Kidney glomerular epithelial cell (primary cell): Measurements from ENCODE around the gene MCRIP1.
"Not testable (repeated sequence)": the region's sequence is repeated elsewhere in the genome, so short reads cannot be mapped to it uniquely, and the experiment has no call there.

Experiments used
- DNase-seq: peaks from one replicate; lab custom pipeline; 2025; lab: John Stamatoyannopoulos, UW

The MCRIP1 gene

GRCh38 chr17:81840826-81841778 lies 8.0 kb upstream of the MCRIP1 start:
- DNase-seq, result no peak

GRCh38 chr17:81840059-81840458 lies 7.0 kb upstream of the MCRIP1 start:
- DNase-seq, result not testable (repeated sequence)

GRCh38 chr17:81839301-81839700 lies 6.2 kb upstream of the MCRIP1 start:
- no peak for DNase-seq

- DNase-seq, result no peak
These were observed 5.7 kb upstream of the MCRIP1 start for GRCh38 chr17:81838753-81839255.

- no peak for DNase-seq
These were observed 4.5 kb upstream of the MCRIP1 start for GRCh38 chr17:81837641-81838040.

GRCh38 chr17:81834831-81835267 lies 1.8 kb upstream of the MCRIP1 start, which contains the start of gene PPP1R27:
TSS of gene PPP1R27 (minus strand) at chr17:81835050. CDS start at chr17:81834953, 97 bp downstream.
- no peak for DNase-seq

DNA sequence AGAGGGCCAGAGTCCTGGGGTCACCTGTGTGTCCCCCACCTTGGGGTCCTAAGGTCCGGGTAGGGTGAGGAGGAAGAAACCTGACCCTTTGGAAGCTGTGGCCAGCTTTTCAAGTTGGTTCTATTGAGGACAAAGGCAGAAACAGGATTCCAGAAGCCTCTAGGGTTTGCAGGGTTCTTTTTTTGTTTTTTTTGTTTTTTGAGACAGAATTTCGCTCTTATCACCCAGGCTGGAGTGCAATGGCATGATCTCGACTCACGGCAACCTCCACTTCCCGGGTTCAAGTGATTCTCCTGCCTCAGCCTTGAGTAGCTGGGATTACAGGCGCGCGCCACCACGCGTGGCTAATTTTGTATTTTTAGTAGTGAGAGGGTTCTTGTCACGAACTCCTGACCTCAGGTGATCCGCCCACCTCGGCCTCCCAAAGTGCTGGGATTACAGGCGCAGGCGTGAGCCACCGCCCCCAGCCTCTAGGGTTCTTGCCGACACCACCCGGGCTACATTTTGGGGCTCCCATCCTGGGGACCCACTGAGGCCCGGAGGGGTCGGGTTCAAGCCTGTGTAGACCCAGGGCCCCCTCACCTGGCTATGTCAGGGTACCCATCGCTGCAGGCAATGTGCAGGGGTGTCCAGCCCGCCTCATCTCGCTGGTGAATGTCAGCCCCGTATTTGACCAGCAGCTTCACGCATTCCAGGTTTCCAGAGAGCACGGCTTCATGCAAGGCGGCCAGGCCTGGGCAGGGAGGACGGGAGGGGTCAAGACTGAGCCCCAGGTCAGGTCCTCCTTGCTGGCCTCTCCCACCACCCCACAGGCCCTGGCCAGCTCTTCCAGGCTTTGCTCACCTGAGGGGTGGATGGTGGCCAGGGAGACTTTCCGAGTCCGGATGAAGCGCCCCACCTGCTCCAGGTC lies 1.1 kb upstream of the MCRIP1 start:
- DNase-seq, result no peak

DNA sequence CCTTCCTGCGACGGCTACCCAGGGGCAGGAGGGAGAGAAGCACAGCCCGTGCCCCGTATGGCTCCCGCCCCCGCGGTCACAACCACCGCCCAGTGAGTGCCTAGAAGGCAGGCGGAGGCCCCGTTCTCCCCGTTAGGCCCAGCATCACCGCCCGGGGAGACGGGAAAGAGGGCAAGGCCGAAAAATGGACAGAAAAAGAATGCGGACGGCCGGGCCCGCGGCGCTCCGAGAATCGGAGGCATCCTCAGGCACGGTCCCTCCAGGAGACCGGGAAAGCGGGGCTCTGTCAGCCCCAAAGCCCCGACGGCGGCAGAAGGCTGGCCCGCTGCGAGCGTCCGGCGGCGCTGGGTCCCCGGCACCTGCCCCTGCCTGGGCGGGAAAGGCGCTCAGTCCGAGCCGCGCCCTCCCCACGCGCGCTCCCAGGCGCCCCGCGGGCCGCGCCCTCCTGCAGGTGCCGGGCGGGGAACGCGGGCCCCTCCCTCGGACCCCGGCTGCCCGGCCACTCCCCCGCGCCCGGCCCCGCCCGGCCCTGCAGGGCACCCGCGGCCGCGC lies 407 bp downstream of the MCRIP1 start:
- peak; percentile 3 for DNase-seq

GRCh38 chr17:81831957-81832607 lies 1.0 kb downstream of the MCRIP1 start:
- DNase-seq, result no peak

DNA sequence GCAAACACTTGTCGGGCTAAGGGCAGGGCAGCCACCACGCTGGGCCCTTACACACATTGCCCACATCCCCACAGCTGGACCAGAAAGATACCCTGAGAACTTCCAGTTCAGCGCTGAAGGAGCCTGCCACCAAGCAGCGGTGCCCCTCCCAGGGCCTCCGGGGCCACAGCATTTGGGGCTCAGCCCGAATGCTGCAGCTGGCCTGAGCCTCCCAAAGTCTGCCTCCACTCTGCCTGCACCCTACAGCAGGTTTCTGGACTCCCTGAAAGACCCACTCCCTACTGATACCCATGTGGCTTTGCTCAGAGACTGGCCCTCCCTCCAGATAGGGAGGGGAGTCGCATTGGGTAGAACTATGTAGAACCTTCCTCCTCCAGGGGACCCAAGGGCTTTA lies 1.5 kb downstream of the MCRIP1 start:
- DNase-seq, result no peak

- no peak for DNase-seq
These were observed 3.2 kb downstream of the MCRIP1 start for GRCh38 chr17:81829858-81830257.

GRCh38 chr17:81828656-81829055 lies 4.4 kb downstream of the MCRIP1 start:
- DNase-seq, result no peak

DNA sequence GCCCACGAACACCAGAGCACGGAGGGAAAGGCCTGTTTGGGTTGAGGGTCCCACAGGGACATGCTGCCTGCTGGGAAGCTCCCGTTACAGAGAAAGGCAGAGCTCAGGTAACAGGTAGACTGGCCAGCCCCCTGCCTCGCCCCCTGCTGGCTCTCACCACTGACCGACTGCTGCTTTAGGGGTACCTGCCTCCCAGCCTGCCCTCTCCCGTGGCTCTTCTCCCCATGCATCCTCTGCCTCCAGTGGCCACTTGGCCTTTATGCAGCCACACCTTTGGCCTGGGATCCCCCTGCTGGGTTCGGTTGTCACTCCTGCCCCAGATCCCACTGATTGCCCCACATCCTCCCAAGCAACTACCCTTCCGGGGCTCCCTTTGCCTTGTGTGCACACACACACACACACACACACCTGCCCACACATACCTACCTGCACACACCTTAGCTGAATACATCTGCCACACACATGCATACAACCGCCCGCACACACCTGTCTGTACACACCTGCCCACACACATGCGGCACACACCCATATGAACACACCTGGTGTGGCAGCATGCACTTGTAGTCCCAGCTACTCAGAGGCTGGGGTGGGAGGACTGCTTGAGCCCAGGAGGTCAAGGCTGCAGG lies 7.1 kb downstream of the MCRIP1 start:
- no peak for DNase-seq

DNA sequence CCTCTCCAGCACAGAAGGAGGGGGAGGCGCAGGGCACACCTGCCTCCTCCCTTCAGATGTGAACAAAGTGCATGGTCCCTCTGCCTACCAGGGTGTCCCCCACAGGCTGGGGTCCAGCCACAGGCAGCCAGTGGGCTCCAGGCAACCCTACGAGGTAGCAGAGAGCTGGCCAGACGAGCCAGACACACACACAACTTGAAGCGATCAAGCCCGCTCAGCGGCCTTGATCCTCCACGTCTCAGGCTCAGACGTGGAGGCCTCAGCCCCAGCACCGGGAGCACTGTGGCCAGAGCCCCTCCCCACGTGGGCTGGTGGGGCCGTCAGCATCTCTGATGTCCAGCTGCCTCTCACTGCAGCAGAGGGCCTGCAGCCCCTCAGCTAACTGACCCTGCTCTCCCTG lies 8.5 kb downstream of the MCRIP1 start:
- DNase-seq, result no peak

DNA sequence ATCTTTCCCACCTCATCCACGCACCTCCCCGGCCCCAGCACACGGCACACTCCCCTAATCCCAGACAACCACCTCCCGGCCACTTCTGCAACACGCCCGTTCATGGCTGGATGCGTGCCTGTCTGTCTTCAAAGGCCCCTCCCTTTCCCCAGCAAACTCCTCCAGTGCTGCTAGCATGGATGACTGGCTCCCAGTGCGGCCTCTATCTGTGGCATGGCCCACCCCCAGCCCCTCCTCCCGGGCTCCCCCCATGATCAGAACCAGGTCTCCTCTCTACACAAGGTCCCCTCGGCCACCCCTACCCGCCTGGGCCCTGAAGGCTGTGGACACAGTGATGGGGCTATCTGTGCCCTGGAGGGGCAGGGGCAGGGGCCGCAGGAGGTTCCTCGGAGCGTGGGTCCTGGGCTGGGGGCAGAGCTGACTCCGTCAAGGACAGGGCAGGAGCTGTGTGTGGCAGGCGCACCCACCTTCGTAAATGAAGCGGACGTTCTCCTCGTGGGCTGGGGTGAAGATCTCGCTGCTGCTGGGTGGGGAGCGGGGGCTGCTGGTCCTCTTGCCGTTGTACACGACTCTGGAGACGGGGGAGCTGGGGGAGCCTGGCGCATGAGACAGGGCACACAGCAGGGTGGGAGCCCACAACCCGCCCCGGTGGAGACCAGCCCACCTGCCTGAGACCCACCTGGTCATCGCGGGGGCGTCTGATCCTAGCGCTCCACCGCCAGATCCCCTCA lies 9.1 kb downstream of the MCRIP1 start:
- no peak for DNase-seq

GRCh38 chr17:81822996-81823819 lies 9.9 kb downstream of the MCRIP1 start:
- no peak for DNase-seq

DNA sequence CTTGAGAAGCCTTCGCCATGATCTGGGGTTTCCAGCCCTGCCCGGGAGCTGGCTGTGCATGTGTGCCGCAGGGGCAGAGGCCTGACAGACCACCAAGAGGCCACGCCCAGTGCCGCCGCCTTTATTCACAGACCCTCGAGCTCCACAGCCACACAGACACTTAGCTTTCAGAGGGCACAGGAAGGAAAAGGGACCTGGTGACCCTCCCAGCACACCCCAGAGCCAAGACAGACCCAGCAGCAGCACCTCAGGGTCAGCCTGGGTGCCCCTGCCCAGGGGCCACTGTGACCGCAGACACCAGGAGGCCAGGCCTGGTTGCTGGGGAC lies 10.8 kb downstream of the MCRIP1 start:
- no peak for DNase-seq

DNA sequence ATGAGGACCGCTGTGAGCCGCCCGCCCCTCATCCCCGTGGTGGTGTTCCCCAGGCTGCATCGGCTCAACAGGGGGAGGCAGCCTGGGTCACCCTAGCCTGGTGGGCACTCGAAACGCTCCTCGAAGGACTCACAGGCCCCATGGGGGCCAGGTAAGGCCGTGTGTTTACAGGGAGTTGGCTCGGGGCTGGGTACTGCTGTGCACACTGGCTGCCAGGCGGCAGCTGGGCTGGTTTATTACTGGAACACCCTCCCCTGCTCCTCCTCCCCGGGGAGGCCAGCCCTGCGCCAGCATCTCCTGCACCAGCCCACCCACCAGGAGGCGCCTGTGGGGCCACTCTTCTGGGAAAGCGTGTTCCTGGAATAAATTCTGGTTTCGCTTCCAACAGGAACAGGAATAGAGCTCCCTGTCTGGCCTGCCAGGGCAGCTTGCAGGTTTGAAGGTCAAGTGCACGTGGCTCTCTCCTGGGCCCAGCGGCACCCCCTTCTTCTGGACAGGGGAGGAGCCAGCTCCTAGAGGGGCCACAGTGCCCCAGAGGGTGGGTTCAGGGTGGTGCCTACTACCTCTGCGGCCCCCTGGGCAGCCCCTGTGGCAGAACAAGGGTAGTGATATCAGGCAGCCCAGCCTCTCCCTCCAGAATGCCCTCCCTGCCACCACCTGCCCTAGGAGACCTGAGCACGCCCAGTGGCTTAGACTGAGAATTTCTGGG lies 11.3 kb downstream of the MCRIP1 start:
- no peak for DNase-seq

DNA sequence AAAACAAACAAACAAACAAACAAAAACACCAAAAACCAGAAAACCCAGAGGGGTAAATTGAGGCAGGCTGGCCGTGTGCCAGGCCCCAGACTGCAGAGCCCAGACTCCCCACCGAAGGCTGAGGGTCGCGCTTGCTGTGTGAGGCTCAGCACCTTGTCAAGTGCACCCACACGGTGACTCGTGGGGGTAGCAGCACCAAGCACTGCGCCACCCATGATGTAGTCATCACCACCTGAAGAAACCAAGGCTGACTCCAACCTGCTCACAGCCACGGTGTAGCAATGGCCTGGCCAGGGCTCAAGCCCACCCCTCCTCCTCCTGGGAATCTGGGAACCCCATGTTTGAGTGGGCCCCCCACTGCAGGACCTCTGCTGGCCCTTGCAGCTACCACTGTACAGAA lies 11.9 kb downstream of the MCRIP1 start:
- DNase-seq, result no peak
